ENCODE results near the gene AGO4.

- TF ChIP-seq CTCF (IDR thresholded peaks at IDR 0.05), result no peak
- TF ChIP-seq POLR2AphosphoS5 (IDR thresholded peaks at IDR 0.05), result no peak
These were observed 74.0 kb downstream of the AGO4 start for GRCh38 chr1:35881850-35882273.
